Neural cell (in vitro differentiated cells): ENCODE data around the gene XBP1. TPM values are rescaled to one million over a fixed set of nuclear protein-coding genes. Genes with fewer than 3 reads are reported as not detected.
A peak's percentile ranks its signal among the peaks of the same experiment; 100 is the strongest.
"Not testable (repeated sequence)": the region's sequence is repeated elsewhere in the genome, so short reads cannot be mapped to it uniquely, and the experiment has no call there.

Experiments
- H2AFZ ChIP-seq: fragments of 200-600, 300-800 bp; sonication (generic), shearing (Covaris generic); 2 replicates; pipeline ENCODE4 v1.6.0; 2014; ENCODE audit warnings: low read depth, mild to moderate bottlenecking, antibody characterized with exemption, low read length, moderate library complexity
- H3F3A ChIP-seq: fragments of 200-600 bp; shearing (Covaris generic); 2 replicates; pipeline ENCODE4 v1.6.1; 2016; ENCODE audit warnings: mild to moderate bottlenecking, moderate library complexity, mixed read lengths, antibody characterized with exemption, low read length; ENCODE audit not compliant: insufficient read depth, poor library complexity, severe bottlenecking
- H3K27ac ChIP-seq: fragments of 200-600, 300-800 bp; sonication (generic), shearing (Covaris generic); 2 replicates; pipeline ENCODE4 v1.5.1; 2014; ENCODE audit warnings: mild to moderate bottlenecking, low read length, moderate library complexity
- H3K27me3 ChIP-seq: fragments of 300-800, 200-600 bp; sonication (generic), shearing (Covaris generic); 2 replicates; pipeline ENCODE4 v1.6.0; 2014; ENCODE audit warnings: mild to moderate bottlenecking, low read depth, low read length, moderate library complexity; ENCODE audit not compliant: insufficient read depth
- H3K36me3 ChIP-seq: fragments of 300-800, 200-600 bp; sonication (generic), shearing (Covaris generic); 2 replicates; pipeline ENCODE4 v1.5.1; 2014; ENCODE audit warnings: mild to moderate bottlenecking, antibody characterized with exemption, low read length, moderate library complexity; ENCODE audit not compliant: insufficient read depth
- H3K4me2 ChIP-seq: fragments of 300-800, 200-600 bp; sonication (generic), shearing (Covaris generic); 2 replicates; pipeline ENCODE4 v1.6.0; 2014; ENCODE audit warnings: mild to moderate bottlenecking, low read length
- H3K4me3 ChIP-seq: fragments of 300-800, 200-600 bp; sonication (generic), shearing (Covaris generic); 2 replicates; pipeline ENCODE4 v1.5.1; 2014; ENCODE audit warnings: mild to moderate bottlenecking, low read length, moderate library complexity
- H3K79me2 ChIP-seq: fragments of 200-600 bp; shearing (Covaris generic); replicated peaks from 2 replicates; pipeline ENCODE4 v1.6.0; 2014; ENCODE audit warnings: mild to moderate bottlenecking, low read length, moderate library complexity; ENCODE audit not compliant: insufficient read depth
- H3K9ac ChIP-seq: fragments of 300-800, 200-600 bp; sonication (generic), shearing (Covaris generic); 2 replicates; pipeline ENCODE4 v1.6.1; 2016; ENCODE audit warnings: mild to moderate bottlenecking, low read length, mixed read lengths
- H3K9me2 ChIP-seq: fragments of 200-600 bp; shearing (Covaris generic); 2 replicates; pipeline ENCODE4 v1.6.1; 2016; ENCODE audit warnings: mild to moderate bottlenecking, low read length, mixed read lengths; ENCODE audit not compliant: insufficient read depth
- H3K9me3 ChIP-seq: fragments of 200-600, 300-800 bp; sonication (generic), shearing (Covaris generic); 2 replicates; pipeline ENCODE4 v1.6.1; 2016; ENCODE audit warnings: mild to moderate bottlenecking, mixed run types, low read length, moderate library complexity, mixed read lengths
- H4K20me1 ChIP-seq: fragments of 200-600 bp; shearing (Covaris generic); 2 replicates; pipeline ENCODE4 v1.6.1; 2016; ENCODE audit warnings: mild to moderate bottlenecking, mixed run types; ENCODE audit not compliant: insufficient read depth
- EP300 ChIP-seq: fragments of 450-650 bp; conservative IDR thresholded peaks from 2 replicates; pipeline ENCODE4 v1.6.1; 2014; ENCODE audit warnings: antibody characterized with exemption, mild to moderate bottlenecking, moderate library complexity; ENCODE audit not compliant: poor library complexity, severe bottlenecking
- EZH2 ChIP-seq: fragments of 200-600, 300-800 bp; shearing (Covaris generic), sonication (generic); IDR thresholded peaks from 2 replicates; pipeline ENCODE4 v1.6.1; 2014; ENCODE audit warnings: antibody characterized with exemption, low read length, borderline replicate concordance, mild to moderate bottlenecking; ENCODE audit not compliant: insufficient read depth, poor library complexity, severe bottlenecking
- MXI1 ChIP-seq: fragments of 450-650 bp; conservative IDR thresholded peaks from 2 replicates; pipeline ENCODE4 v1.6.1; 2014; ENCODE audit warnings: antibody characterized with exemption, mild to moderate bottlenecking; ENCODE audit not compliant: poor library complexity, severe bottlenecking
- POLR2AphosphoS5 ChIP-seq: IDR thresholded peaks from 2 replicates; pipeline ENCODE4 v1.6.1; 2012
- RAD21 ChIP-seq: fragments of 450-650 bp; conservative IDR thresholded peaks from 2 replicates; pipeline ENCODE4 v1.6.1; 2014; ENCODE audit warnings: antibody characterized with exemption, mild to moderate bottlenecking, moderate library complexity
- SMC3 ChIP-seq: fragments of 450-650 bp; conservative IDR thresholded peaks from 2 replicates; pipeline ENCODE4 v1.6.1; 2014; ENCODE audit warnings: antibody characterized with exemption, mild to moderate bottlenecking, moderate library complexity; ENCODE audit not compliant: poor library complexity
- TAF1 ChIP-seq: IDR thresholded peaks from 2 replicates; pipeline ENCODE4 v1.6.1; 2012; ENCODE audit warnings: low read depth
- polyA plus RNA-seq: library from polyadenylated mRNA; depleted of rRNA; stranded (reverse); fragments of >200 nt; gene quantifications from 2 replicates; pipeline ENCODE4 v1.2.3, GENCODE V29; 2014
- TF ChIP-seq, protein P1 (sequence below): IDR thresholded peaks from 2 replicates; pipeline ENCODE4 v1.6.1; 2012; ENCODE audit warnings: borderline replicate concordance
- TF ChIP-seq, protein P2 (sequence below): fragments of 450-650 bp; IDR thresholded peaks from 2 replicates; pipeline ENCODE4 v1.5.1; 2014; ENCODE audit warnings: antibody characterized with exemption, mild to moderate bottlenecking, moderate library complexity; ENCODE audit not compliant: poor library complexity, severe bottlenecking

The XBP1 gene
- polyA plus RNA-seq, 1 donor from 2014 or later, result 19.0 TPM

DNA sequence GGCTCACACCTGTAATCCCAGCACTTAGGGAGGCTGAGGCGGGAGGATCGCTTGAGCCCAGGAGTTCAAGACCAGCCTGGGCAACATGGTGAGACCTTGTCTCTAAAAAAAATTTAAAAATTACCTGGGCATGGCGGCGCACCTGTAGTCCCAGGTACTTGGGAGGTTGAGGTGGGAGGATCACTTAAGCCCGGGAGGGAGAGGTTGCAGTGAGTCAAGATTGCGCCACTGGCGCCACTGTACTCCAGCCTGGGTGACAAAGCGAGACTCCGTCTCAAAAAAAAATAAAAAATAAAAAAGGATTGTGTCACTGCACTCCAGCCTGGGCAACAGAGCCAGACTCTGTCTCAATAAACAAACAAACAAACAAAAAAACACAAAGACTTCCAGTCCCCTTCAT, 24.1 kb upstream of the XBP1 start:
- not testable (repeated sequence) for H3K4me3 ChIP-seq, H4K20me1 ChIP-seq, H2AFZ ChIP-seq, H3K9me2 ChIP-seq, H3K9me3 ChIP-seq, H3F3A ChIP-seq, H3K36me3 ChIP-seq, H3K4me2 ChIP-seq, H3K9ac ChIP-seq, H3K27me3 ChIP-seq, H3K79me2 ChIP-seq, H3K27ac ChIP-seq

DNA sequence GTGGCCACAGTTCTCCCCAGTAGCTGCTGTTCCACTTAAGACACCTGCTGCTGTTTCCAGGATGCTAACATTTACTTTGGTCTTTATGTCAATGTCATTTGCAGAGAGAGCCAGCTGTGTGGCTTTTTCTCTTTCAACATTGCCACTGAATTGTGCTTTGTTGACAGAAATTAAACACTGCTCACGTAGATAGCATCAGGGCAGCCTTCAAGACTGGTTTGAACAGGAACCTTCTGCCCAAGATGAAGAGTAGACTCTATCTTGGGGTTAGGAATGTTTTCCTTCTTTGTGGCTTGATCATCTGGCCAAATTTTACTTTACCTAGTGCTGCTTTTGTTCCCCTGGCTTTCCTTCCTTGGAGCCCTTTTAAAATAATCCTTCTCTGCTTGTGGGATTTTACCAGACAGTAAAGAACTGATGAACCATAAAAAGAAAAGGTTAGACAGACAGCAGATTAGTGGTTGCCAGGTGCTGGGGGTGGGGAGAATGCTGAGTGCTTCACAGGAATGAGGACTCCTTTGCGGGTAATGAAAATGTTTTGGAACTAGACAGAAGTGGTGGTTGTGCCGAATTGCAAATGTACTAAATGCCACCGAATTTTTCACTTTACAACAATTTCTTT, 22.7 kb upstream of the XBP1 start:
- no peaks in the 10 kb centered on the region for H4K20me1 ChIP-seq
- no peak overlapping the region for H2AFZ ChIP-seq
- H3K9ac ChIP-seq, result no peak overlapping the region
- no peaks in the 10 kb centered on the region for H3K36me3 ChIP-seq
- peak overlapping the region; percentile 57 for H3K27ac ChIP-seq
- H3K4me3 ChIP-seq, result peak overlapping the region; percentile 9
- H3K9me2 ChIP-seq, result no peaks in the 10 kb centered on the region
- TF ChIP-seq POLR2AphosphoS5, result no peak
- TF ChIP-seq, protein P1, sequence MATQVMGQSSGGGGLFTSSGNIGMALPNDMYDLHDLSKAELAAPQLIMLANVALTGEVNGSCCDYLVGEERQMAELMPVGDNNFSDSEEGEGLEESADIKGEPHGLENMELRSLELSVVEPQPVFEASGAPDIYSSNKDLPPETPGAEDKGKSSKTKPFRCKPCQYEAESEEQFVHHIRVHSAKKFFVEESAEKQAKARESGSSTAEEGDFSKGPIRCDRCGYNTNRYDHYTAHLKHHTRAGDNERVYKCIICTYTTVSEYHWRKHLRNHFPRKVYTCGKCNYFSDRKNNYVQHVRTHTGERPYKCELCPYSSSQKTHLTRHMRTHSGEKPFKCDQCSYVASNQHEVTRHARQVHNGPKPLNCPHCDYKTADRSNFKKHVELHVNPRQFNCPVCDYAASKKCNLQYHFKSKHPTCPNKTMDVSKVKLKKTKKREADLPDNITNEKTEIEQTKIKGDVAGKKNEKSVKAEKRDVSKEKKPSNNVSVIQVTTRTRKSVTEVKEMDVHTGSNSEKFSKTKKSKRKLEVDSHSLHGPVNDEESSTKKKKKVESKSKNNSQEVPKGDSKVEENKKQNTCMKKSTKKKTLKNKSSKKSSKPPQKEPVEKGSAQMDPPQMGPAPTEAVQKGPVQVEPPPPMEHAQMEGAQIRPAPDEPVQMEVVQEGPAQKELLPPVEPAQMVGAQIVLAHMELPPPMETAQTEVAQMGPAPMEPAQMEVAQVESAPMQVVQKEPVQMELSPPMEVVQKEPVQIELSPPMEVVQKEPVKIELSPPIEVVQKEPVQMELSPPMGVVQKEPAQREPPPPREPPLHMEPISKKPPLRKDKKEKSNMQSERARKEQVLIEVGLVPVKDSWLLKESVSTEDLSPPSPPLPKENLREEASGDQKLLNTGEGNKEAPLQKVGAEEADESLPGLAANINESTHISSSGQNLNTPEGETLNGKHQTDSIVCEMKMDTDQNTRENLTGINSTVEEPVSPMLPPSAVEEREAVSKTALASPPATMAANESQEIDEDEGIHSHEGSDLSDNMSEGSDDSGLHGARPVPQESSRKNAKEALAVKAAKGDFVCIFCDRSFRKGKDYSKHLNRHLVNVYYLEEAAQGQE, result no peak
- TF ChIP-seq SMC3, result no peak
- TF ChIP-seq MXI1, result no peak
- no peak for TF ChIP-seq TAF1
- no peak for TF ChIP-seq EZH2
- TF ChIP-seq, protein P2, sequence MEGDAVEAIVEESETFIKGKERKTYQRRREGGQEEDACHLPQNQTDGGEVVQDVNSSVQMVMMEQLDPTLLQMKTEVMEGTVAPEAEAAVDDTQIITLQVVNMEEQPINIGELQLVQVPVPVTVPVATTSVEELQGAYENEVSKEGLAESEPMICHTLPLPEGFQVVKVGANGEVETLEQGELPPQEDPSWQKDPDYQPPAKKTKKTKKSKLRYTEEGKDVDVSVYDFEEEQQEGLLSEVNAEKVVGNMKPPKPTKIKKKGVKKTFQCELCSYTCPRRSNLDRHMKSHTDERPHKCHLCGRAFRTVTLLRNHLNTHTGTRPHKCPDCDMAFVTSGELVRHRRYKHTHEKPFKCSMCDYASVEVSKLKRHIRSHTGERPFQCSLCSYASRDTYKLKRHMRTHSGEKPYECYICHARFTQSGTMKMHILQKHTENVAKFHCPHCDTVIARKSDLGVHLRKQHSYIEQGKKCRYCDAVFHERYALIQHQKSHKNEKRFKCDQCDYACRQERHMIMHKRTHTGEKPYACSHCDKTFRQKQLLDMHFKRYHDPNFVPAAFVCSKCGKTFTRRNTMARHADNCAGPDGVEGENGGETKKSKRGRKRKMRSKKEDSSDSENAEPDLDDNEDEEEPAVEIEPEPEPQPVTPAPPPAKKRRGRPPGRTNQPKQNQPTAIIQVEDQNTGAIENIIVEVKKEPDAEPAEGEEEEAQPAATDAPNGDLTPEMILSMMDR, result no peak
- no peak for TF ChIP-seq EP300
- TF ChIP-seq RAD21, result no peak
- no peaks in the 10 kb centered on the region for H3F3A ChIP-seq
- no peaks in the 10 kb centered on the region for H3K9me3 ChIP-seq
- H3K27me3 ChIP-seq, result no peaks in the 10 kb centered on the region
- no peaks in the 10 kb centered on the region for H3K79me2 ChIP-seq
- H3K4me2 ChIP-seq, result peak overlapping the region; percentile 4

DNA sequence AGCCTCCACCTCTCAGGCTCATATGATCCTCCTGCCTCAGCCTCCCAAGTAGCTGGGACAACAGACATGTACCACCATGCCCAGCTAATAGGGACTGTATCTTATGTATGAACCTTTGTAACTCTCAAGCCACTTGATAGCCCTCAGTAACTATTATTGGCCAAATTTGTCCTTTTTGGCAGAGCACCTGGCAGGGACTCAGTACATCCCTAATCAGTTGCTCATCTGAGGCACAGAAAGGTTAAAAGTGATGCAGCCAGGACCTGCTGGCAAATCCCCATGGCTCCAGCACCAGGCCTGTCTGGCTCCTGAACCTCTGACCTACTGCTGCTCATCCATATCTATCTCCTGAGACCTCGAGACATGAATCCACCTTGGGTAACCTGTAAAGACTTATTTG, 21.1 kb upstream of the XBP1 start:
- Histone ChIP-seq H3K4me2 (no peak overlapping the region), H3K9me3 (no peaks in the 10 kb centered on the region)
- no peak for TF ChIP-seq SMC3
- TF ChIP-seq EP300, result no peak
- no peak for TF ChIP-seq RAD21
- TF ChIP-seq, protein P2, result no peak
- TF ChIP-seq EZH2, result no peak
- TF ChIP-seq POLR2AphosphoS5, result no peak
- no peak for TF ChIP-seq MXI1
- no peak for TF ChIP-seq TAF1
- TF ChIP-seq, protein P1, result no peak

More for the DNA sequence above, 21.1 kb upstream of the XBP1 start:
- Histone ChIP-seq H3K36me3 (no peaks in the 10 kb centered on the region), H3K79me2 (no peaks in the 10 kb centered on the region), H4K20me1 (no peaks in the 10 kb centered on the region), H3F3A (no peaks in the 10 kb centered on the region), H3K27ac (no peak overlapping the region), H3K4me3 (no peak overlapping the region), H2AFZ (no peak overlapping the region), H3K27me3 (no peaks in the 10 kb centered on the region), H3K9ac (no peak overlapping the region), H3K9me2 (no peaks in the 10 kb centered on the region)
